Ovary (tissue), 3 donors: ENCODE measurements around the gene SLC25A53.

ENCODE experiments used
- EP300 ChIP-seq: sonication (generic); formaldehyde crosslinking; IDR thresholded peaks from one replicate; pipeline ENCODE4 v1.6.1; 2017; ENCODE audit warnings: antibody characterized with exemption
- POLR2A ChIP-seq: fragments of 450-650 bp; IDR thresholded peaks from one replicate; pipeline ENCODE4 v1.6.1; 2017; ENCODE audit warnings: antibody characterized with exemption, mild to moderate bottlenecking, moderate library complexity
- TF ChIP-seq, protein P1 (sequence below), 3 donors: fragments of 450-650 bp in 2 of 3; fragments of 200-600 bp in 1 of 3; IDR thresholded peaks; one replicate each; pipeline versions ENCODE4 v1.5.1 to v1.8.0; 2016 to 2022; ENCODE audit warnings: antibody characterized with exemption in 3 of 3, mild to moderate bottlenecking in 1 of 3
- donor health status: DM: no; HTN: no; CAD: no.

DNA sequence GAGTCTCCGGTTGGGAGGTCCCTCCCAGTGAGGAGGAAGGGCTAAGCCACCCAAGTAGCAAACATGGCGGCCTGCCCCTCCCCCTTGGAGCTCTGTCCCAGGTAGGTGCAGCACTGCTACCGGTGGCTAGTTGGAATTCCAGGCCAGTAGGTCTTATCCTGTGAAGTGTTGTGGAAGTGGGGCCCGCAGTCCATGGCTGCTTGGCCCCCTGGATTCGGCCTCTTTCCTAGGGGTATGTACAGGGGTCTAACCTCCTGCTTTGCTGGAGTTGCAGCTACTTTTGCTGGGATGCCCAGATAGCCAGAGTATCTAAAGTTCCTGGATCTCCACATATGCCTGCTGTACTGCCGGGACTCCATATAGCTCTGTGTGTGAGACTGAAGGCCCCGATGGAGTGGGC, 70.9 kb downstream of the SLC25A53 start:
- TF ChIP-seq, protein P1, sequence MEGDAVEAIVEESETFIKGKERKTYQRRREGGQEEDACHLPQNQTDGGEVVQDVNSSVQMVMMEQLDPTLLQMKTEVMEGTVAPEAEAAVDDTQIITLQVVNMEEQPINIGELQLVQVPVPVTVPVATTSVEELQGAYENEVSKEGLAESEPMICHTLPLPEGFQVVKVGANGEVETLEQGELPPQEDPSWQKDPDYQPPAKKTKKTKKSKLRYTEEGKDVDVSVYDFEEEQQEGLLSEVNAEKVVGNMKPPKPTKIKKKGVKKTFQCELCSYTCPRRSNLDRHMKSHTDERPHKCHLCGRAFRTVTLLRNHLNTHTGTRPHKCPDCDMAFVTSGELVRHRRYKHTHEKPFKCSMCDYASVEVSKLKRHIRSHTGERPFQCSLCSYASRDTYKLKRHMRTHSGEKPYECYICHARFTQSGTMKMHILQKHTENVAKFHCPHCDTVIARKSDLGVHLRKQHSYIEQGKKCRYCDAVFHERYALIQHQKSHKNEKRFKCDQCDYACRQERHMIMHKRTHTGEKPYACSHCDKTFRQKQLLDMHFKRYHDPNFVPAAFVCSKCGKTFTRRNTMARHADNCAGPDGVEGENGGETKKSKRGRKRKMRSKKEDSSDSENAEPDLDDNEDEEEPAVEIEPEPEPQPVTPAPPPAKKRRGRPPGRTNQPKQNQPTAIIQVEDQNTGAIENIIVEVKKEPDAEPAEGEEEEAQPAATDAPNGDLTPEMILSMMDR (IDR thresholded peaks at IDR 0.05): no peak
- no peak for TF ChIP-seq POLR2A
- no peak for TF ChIP-seq EP300
